Caco-2 (cell line): ENCODE results near the gene FGR. TPM values are rescaled to one million over a fixed set of nuclear protein-coding genes. Genes with fewer than 3 reads are reported as not detected.

Experiments
- BruUV-seq: library from RNA; stranded (reverse); fragments of 400-500 nt; replicated peaks from 2 replicates; lab custom pipeline; 2021; lab: Mats Ljungman, UMichigan
- CTCF ChIA-PET: fragments of 300-600 bp; sonication (Branson Sonifier 250); formaldehyde crosslinking; loops from one replicate; lab custom pipeline; 2022; ENCODE audit warnings: antibody characterized with exemption; lab: Charles Lee
- POLR2A ChIA-PET: fragments of 300-600 bp; sonication (Branson Sonifier 250); formaldehyde crosslinking; loops from one replicate; lab custom pipeline; 2022; ENCODE audit warnings: antibody characterized with exemption; lab: Charles Lee
- DNase-seq, 2 experiments: peaks; one replicate each; pipeline versions ENCODE4 v3.0.0 to v3.0.0-alpha.2; 2020 to 2022
- H3K27me3 ChIP-seq: replicated peaks from 2 replicates; pipeline ENCODE4 v1.6.0; 2011; ENCODE audit warnings: low read length; ENCODE audit not compliant: control insufficient read depth, insufficient read depth
- H3K36me3 ChIP-seq: 2 replicates; pipeline ENCODE4 v1.5.1; 2011; ENCODE audit warnings: low read length; ENCODE audit not compliant: control insufficient read depth, insufficient read depth
- H3K4me1 ChIP-seq: fragments of 250-450 bp; sonication (Bioruptor Pico); 2 replicates; pipeline ENCODE4 v1.5.1; 2020; ENCODE audit warnings: mild to moderate bottlenecking
- H3K4me3 ChIP-seq: 2 replicates; pipeline ENCODE4 v1.5.1; 2011; ENCODE audit warnings: low read depth, mild to moderate bottlenecking, control low read depth, low read length
- H3K9me3 ChIP-seq: fragments of 250-450 bp; sonication (Bioruptor Pico); 2 replicates; pipeline ENCODE4 v1.5.1; 2020; ENCODE audit warnings: mild to moderate bottlenecking, moderate library complexity
- H3K27ac Mint-ChIP-seq: one replicate; pipeline ENCODE4 v1.8.0; 2022; ENCODE audit warnings: mixed read lengths; ENCODE audit not compliant: unreplicated experiment
- H3K27me3 Mint-ChIP-seq: one replicate; pipeline ENCODE4 v1.8.0; 2022; ENCODE audit warnings: mixed read lengths; ENCODE audit not compliant: insufficient read depth, unreplicated experiment
- H3K36me3 Mint-ChIP-seq: one replicate; pipeline ENCODE4 v1.8.0; 2022; ENCODE audit warnings: mild to moderate bottlenecking, mixed read lengths; ENCODE audit not compliant: insufficient read depth, unreplicated experiment
- H3K4me1 Mint-ChIP-seq: one replicate; pipeline ENCODE4 v1.8.0; 2022; ENCODE audit warnings: low read depth, mixed read lengths; ENCODE audit not compliant: unreplicated experiment
- H3K4me3 Mint-ChIP-seq: one replicate; pipeline ENCODE4 v1.8.0; 2022; ENCODE audit warnings: mild to moderate bottlenecking, moderate library complexity, mixed read lengths; ENCODE audit not compliant: unreplicated experiment
- H3K9me3 Mint-ChIP-seq: one replicate; pipeline ENCODE4 v1.8.0; 2022; ENCODE audit warnings: mixed read lengths; ENCODE audit not compliant: unreplicated experiment
- CTCF ChIP-seq, 2 experiments: fragments of 200-600 bp in 1 of 2; IDR thresholded peaks; 1 replicate in 1 of 2; 2 replicates in 1 of 2; pipeline versions ENCODE4 v1.5.1 to v1.8.0; 2011 to 2022; ENCODE audit warnings: antibody characterized with exemption in 1 of 2, control low read depth in 1 of 2, inconsistent platforms in 1 of 2, low read depth in 1 of 2, low read length in 1 of 2, mild to moderate bottlenecking in 1 of 2, moderate library complexity in 1 of 2; ENCODE audit not compliant: insufficient read depth in 1 of 2, severe bottlenecking in 1 of 2, unreplicated experiment in 1 of 2
- intact Hi-C: fragments of 100-400 bp; cut with micrococcal nuclease; formaldehyde crosslinking; loops from one replicate; pipeline ENCODE4 v1.10.0; 2022; ENCODE audit not compliant: unreplicated experiment
- total RNA-seq: library from RNA; stranded (reverse); gene quantifications from 2 replicates; pipeline ENCODE4 v1.2.3, GENCODE V29; 2022

Gene FGR
- total RNA-seq, 1 experiment from 2014 or later = not detected

GRCh38 chr1:27597516-27598294 is 37.3 kb downstream of the FGR start:
- TF ChIP-seq CTCF (IDR thresholded peaks at IDR 0.05; ENCODE audit: insufficient read depth in 1 of 2, low read depth in 1 of 2, low read length in 1 of 2, severe bottlenecking in 1 of 2, unreplicated experiment in 1 of 2) = no peak
- Histone ChIP-seq H3K36me3 (no peaks in the 10 kb centered on the region), H3K4me1 (peaks cover 5% of the 10 kb centered on the region; the same call in 1 of the 2 replicates), H3K9me3 (no peaks in the 10 kb centered on the region), H3K4me3 (no peak overlapping the region), H3K27me3 (no peaks in the 10 kb centered on the region)
- Mint-ChIP-seq H3K36me3 (no peaks in the 10 kb centered on the region), H3K4me1 (no peaks in the 10 kb centered on the region), H3K27ac (no peak overlapping the region), H3K27me3 (no peaks in the 10 kb centered on the region), H3K9me3 (no peaks in the 10 kb centered on the region), H3K4me3 (no peak overlapping the region)
- no TSS peak for BruUV-seq
- ChIA-PET CTCF (no interaction called here), POLR2A (no interaction called here)
- intact Hi-C loops = no loop called here
- no peak for DNase-seq

- CTCF ChIA-PET = no interaction called here
- POLR2A ChIA-PET = no interaction called here
- BruUV-seq = no TSS peak
- H3K9me3 ChIP-seq = no peaks in the 10 kb centered on the region
- no peaks in the 10 kb centered on the region for H3K36me3 ChIP-seq
- no peak for DNase-seq
- Mint-ChIP-seq H3K27me3 (no peaks in the 10 kb centered on the region), H3K4me1 (no peaks in the 10 kb centered on the region), H3K36me3 (no peaks in the 10 kb centered on the region), H3K27ac (no peak overlapping the region), H3K4me3 (no peak overlapping the region), H3K9me3 (no peaks in the 10 kb centered on the region)
- H3K4me1 ChIP-seq = peaks cover 1% of the 10 kb centered on the region; the same call in 1 of the 2 replicates
- no peak overlapping the region for H3K4me3 ChIP-seq
- H3K27me3 ChIP-seq = no peaks in the 10 kb centered on the region
- intact Hi-C loops = no loop called here
- no peak for TF ChIP-seq CTCF (IDR thresholded peaks at IDR 0.05; ENCODE audit: insufficient read depth in 1 of 2, low read depth in 1 of 2, low read length in 1 of 2, severe bottlenecking in 1 of 2, unreplicated experiment in 1 of 2)
Measured at GRCh38 chr1:27596986-27597385, 38.0 kb downstream of the FGR start.

- Histone ChIP-seq H3K36me3 (no peaks in the 10 kb centered on the region), H3K27me3 (no peaks in the 10 kb centered on the region), H3K4me3 (no peak overlapping the region), H3K4me1 (no peaks in the 10 kb centered on the region; the same call in 1 of the 2 replicates), H3K9me3 (no peaks in the 10 kb centered on the region)
- ChIA-PET CTCF (no interaction called here), POLR2A (no interaction called here)
- Mint-ChIP-seq H3K36me3 (no peaks in the 10 kb centered on the region), H3K4me1 (no peaks in the 10 kb centered on the region), H3K27me3 (no peaks in the 10 kb centered on the region), H3K27ac (no peak overlapping the region), H3K9me3 (no peaks in the 10 kb centered on the region), H3K4me3 (no peak overlapping the region)
- no TSS peak for BruUV-seq
- no peak for TF ChIP-seq CTCF (IDR thresholded peaks at IDR 0.05; ENCODE audit: insufficient read depth in 1 of 2, low read depth in 1 of 2, low read length in 1 of 2, severe bottlenecking in 1 of 2, unreplicated experiment in 1 of 2)
- DNase-seq = no peak
- intact Hi-C loops = no loop called here
Measured at GRCh38 chr1:27596261-27596660, 38.7 kb downstream of the FGR start.
